Left hindlimb (tissue), 1 donor: ENCODE data around the gene LGR4.
A peak's percentile ranks its signal among the peaks of the same experiment; 100 is the strongest.
"Not testable (repeated sequence)": the region's sequence is repeated elsewhere in the genome, so short reads cannot be mapped to it uniquely, and the experiment has no call there.

ENCODE experiments used
- DNase-seq: peaks from one replicate; pipeline ENCODE4 v3.0.0-alpha.2; 2018

LGR4 gene

GRCh38 chr11:27372164-27372563, 100.4 kb downstream of the LGR4 start:
- DNase-seq, result no peak

- DNase-seq, result no peak
Observed at GRCh38 chr11:27371489-27371888, 101.1 kb downstream of the LGR4 start.

GRCh38 chr11:27370374-27370773, 102.2 kb downstream of the LGR4 start:
- no peak for DNase-seq

- no peak for DNase-seq
Observed at GRCh38 chr11:27367881-27368280, 104.7 kb downstream of the LGR4 start.

GRCh38 chr11:27363576-27364117, 108.9 kb downstream of the LGR4 start:
- no peak for DNase-seq

- DNase-seq, result peak; percentile 94
Observed at GRCh38 chr11:27362749-27363575, 109.6 kb downstream of the LGR4 start, which contains the start of gene CCDC34. Gene CCDC34 (minus strand): TSS chr11:27363215. CDS start chr11:27363194, 21 bp downstream.

GRCh38 chr11:27361649-27362431, 110.8 kb downstream of the LGR4 start:
- DNase-seq, result no peak

GRCh38 chr11:27358296-27358695, 114.3 kb downstream of the LGR4 start:
- no peak for DNase-seq

- no peak for DNase-seq
Observed at GRCh38 chr11:27357250-27357649, 115.3 kb downstream of the LGR4 start.

- DNase-seq, result no peak
Observed at GRCh38 chr11:27356624-27357222, 115.9 kb downstream of the LGR4 start.

- DNase-seq, result no peak
Observed at GRCh38 chr11:27355575-27356104, 117.0 kb downstream of the LGR4 start.

- no peak for DNase-seq
Observed at GRCh38 chr11:27354359-27354965, 118.1 kb downstream of the LGR4 start.

GRCh38 chr11:27353593-27354358, 118.8 kb downstream of the LGR4 start:
- DNase-seq, result no peak

- DNase-seq, result no peak
Observed at GRCh38 chr11:27352781-27353180, 119.8 kb downstream of the LGR4 start.

GRCh38 chr11:27350511-27350910, 122.1 kb downstream of the LGR4 start:
- no peak for DNase-seq

- DNase-seq, result no peak
Observed at GRCh38 chr11:27349919-27350318, 122.7 kb downstream of the LGR4 start.

GRCh38 chr11:27348340-27348873, 124.2 kb downstream of the LGR4 start:
- no peak for DNase-seq

- DNase-seq, result no peak
Observed at GRCh38 chr11:27347359-27348339, 124.9 kb downstream of the LGR4 start.

GRCh38 chr11:27339941-27340340, 132.6 kb downstream of the LGR4 start:
- no peak for DNase-seq

GRCh38 chr11:27334764-27335163, 137.8 kb downstream of the LGR4 start:
- DNase-seq, result not testable (repeated sequence)
